HEK293 (cell line): ENCODE measurements around the gene DNAJB8.

Experiments
- CTCF ChIA-PET: fragments of 350-600 bp; formaldehyde crosslinking; extraction: SDS; loops from one replicate; lab custom pipeline; 2021; ENCODE audit warnings: antibody characterized with exemption; lab: Yijun Ruan, JAX
- POLR2A ChIA-PET: fragments of 300-600 bp; formaldehyde crosslinking; extraction: SDS; loops from one replicate; lab custom pipeline; 2020; ENCODE audit warnings: antibody characterized with exemption, inconsistent platforms; lab: Yijun Ruan, JAX
- H3K27ac ChIP-seq: fragments of 200-500 bp; sonication (Bioruptor generic); 2 replicates; pipeline ENCODE4 v1.5.1; 2014; ENCODE audit warnings: low read depth, low read length, control low read depth, inconsistent platforms; ENCODE audit errors: extremely low read depth
- H3K36me3 ChIP-seq, 2 experiments: fragments of 200-500 bp in 1 of 2; sonication (Bioruptor generic) in 1 of 2; 1 replicate in 1 of 2; 2 replicates in 1 of 2; pipeline ENCODE4 v1.5.1; 2014 to 2017; ENCODE audit warnings: inconsistent platforms in 2 of 2, low read length in 2 of 2; ENCODE audit not compliant: control insufficient read depth in 2 of 2, insufficient read depth in 1 of 2
- H3K4me1 ChIP-seq: fragments of 200-500 bp; sonication (Bioruptor generic); 2 replicates; pipeline ENCODE4 v1.5.1; 2014; ENCODE audit warnings: mild to moderate bottlenecking, low read length, inconsistent platforms; ENCODE audit not compliant: control insufficient read depth, insufficient read depth
- H3K4me3 ChIP-seq: 2 replicates; pipeline ENCODE4 v1.5.1; 2011; ENCODE audit warnings: low read depth, mild to moderate bottlenecking, control low read depth, low read length, moderate library complexity
- H3K9me3 ChIP-seq: fragments of 200-500 bp; sonication (Bioruptor generic); 2 replicates; pipeline ENCODE4 v1.5.1; 2014; ENCODE audit warnings: low read depth, low read length, inconsistent platforms; ENCODE audit not compliant: control insufficient read depth, insufficient read depth
- GLIS2 ChIP-seq: fragments of 450-650 bp; formaldehyde crosslinking; IDR thresholded peaks from 2 replicates; pipeline ENCODE4 v1.5.1; 2016; ENCODE audit warnings: missing biosample characterization, missing genetic modification characterization
- MZF1 ChIP-seq: fragments of 450-650 bp; formaldehyde crosslinking; IDR thresholded peaks from 2 replicates; pipeline ENCODE4 v1.5.1; 2017; ENCODE audit warnings: missing biosample characterization, missing genetic modification characterization, borderline replicate concordance
- SETDB1 ChIP-seq: IDR thresholded peaks from one replicate; pipeline ENCODE4 v1.6.1; 2017; ENCODE audit warnings: mild to moderate bottlenecking, low read length, moderate library complexity, mixed read lengths; ENCODE audit not compliant: insufficient read length
- SP3 ChIP-seq: fragments of 450-650 bp; formaldehyde crosslinking; IDR thresholded peaks from 2 replicates; pipeline ENCODE4 v1.5.1; 2016; ENCODE audit warnings: missing biosample characterization, missing genetic modification characterization
- ZBTB48 ChIP-seq: fragments of 450-650 bp; formaldehyde crosslinking; IDR thresholded peaks from 2 replicates; pipeline ENCODE4 v1.5.1; 2016; ENCODE audit warnings: missing biosample characterization, missing genetic modification characterization
- ZFP41 ChIP-seq: fragments of 450-650 bp; formaldehyde crosslinking; IDR thresholded peaks from 2 replicates; pipeline ENCODE4 v1.5.1; 2016; ENCODE audit warnings: missing biosample characterization, missing genetic modification characterization, borderline replicate concordance
- ZNF211 ChIP-seq: fragments of 450-650 bp; formaldehyde crosslinking; IDR thresholded peaks from 2 replicates; pipeline ENCODE4 v1.5.1; 2016; ENCODE audit warnings: low read depth, missing biosample characterization, missing genetic modification characterization
- ZNF366 ChIP-seq: fragments of 450-650 bp; formaldehyde crosslinking; conservative IDR thresholded peaks from 2 replicates; pipeline ENCODE4 v1.5.1; 2016; ENCODE audit warnings: missing biosample characterization, missing genetic modification characterization
- ZNF404 ChIP-seq: fragments of 450-650 bp; formaldehyde crosslinking; IDR thresholded peaks from 2 replicates; pipeline ENCODE4 v1.5.1; 2017; ENCODE audit warnings: missing biosample characterization, missing genetic modification characterization
- ZNF548 ChIP-seq: fragments of 450-650 bp; formaldehyde crosslinking; IDR thresholded peaks from 2 replicates; pipeline ENCODE4 v1.5.1; 2016; ENCODE audit warnings: missing biosample characterization, missing genetic modification characterization
- ZNF624 ChIP-seq: fragments of 450-650 bp; formaldehyde crosslinking; IDR thresholded peaks from 2 replicates; pipeline ENCODE4 v1.5.1; 2017; ENCODE audit warnings: missing biosample characterization, missing genetic modification characterization
- ZNF768 ChIP-seq: fragments of 450-650 bp; formaldehyde crosslinking; IDR thresholded peaks from 2 replicates; pipeline ENCODE4 v1.5.1; 2018; ENCODE audit warnings: missing biosample characterization, mild to moderate bottlenecking, missing genetic modification characterization
- ZNF837 ChIP-seq: fragments of 450-650 bp; formaldehyde crosslinking; IDR thresholded peaks from 2 replicates; pipeline ENCODE4 v1.5.1; 2016; ENCODE audit warnings: missing biosample characterization, missing genetic modification characterization
- ZXDB ChIP-seq: fragments of 450-650 bp; formaldehyde crosslinking; IDR thresholded peaks from 2 replicates; pipeline ENCODE4 v1.5.1; 2016; ENCODE audit warnings: missing biosample characterization, missing genetic modification characterization
- TF ChIP-seq, protein P1 (sequence below): fragments of 450-650 bp; formaldehyde crosslinking; IDR thresholded peaks from 2 replicates; pipeline ENCODE4 v1.5.1; 2016; ENCODE audit warnings: missing biosample characterization, missing genetic modification characterization, borderline replicate concordance
- TF ChIP-seq, protein P2 (sequence below): fragments of 450-650 bp; formaldehyde crosslinking; conservative IDR thresholded peaks from 2 replicates; pipeline ENCODE4 v1.5.1; 2016; ENCODE audit warnings: low read depth, missing biosample characterization, missing genetic modification characterization
- TF ChIP-seq, protein P3 (sequence below): sonication (generic); formaldehyde crosslinking; IDR thresholded peaks from 2 replicates; pipeline ENCODE4 v1.8.1; 2022; ENCODE audit warnings: mild to moderate bottlenecking, moderate library complexity, missing genetic modification reagents
- TF ChIP-seq, protein P4 (sequence below): fragments of 450-650 bp; formaldehyde crosslinking; IDR thresholded peaks from 2 replicates; pipeline ENCODE4 v1.5.1; 2016; ENCODE audit warnings: missing biosample characterization, missing genetic modification characterization
- TF ChIP-seq, protein P5 (sequence below): fragments of 450-650 bp; formaldehyde crosslinking; IDR thresholded peaks from 2 replicates; pipeline ENCODE4 v1.5.1; 2016; ENCODE audit warnings: missing biosample characterization, missing genetic modification characterization
- TF ChIP-seq, protein P6 (sequence below): fragments of 450-650 bp; formaldehyde crosslinking; IDR thresholded peaks from 2 replicates; pipeline ENCODE4 v1.5.1; 2017; ENCODE audit warnings: missing biosample characterization, missing genetic modification characterization

Gene DNAJB8

DNA sequence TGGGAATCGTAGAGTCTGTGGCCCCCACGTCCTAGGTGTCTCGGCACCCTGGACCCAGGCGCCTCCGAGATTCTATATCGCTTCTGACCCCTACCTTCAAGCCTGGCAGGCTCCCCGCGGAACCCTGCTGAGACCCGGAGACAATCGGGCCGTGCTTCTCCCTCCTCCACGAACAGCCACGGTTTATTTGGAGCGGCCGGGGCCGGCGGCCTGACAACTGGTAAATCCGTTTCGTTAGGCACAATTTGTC is 24.9 kb upstream of the DNAJB8 start (continued):
- TF ChIP-seq, protein P1, sequence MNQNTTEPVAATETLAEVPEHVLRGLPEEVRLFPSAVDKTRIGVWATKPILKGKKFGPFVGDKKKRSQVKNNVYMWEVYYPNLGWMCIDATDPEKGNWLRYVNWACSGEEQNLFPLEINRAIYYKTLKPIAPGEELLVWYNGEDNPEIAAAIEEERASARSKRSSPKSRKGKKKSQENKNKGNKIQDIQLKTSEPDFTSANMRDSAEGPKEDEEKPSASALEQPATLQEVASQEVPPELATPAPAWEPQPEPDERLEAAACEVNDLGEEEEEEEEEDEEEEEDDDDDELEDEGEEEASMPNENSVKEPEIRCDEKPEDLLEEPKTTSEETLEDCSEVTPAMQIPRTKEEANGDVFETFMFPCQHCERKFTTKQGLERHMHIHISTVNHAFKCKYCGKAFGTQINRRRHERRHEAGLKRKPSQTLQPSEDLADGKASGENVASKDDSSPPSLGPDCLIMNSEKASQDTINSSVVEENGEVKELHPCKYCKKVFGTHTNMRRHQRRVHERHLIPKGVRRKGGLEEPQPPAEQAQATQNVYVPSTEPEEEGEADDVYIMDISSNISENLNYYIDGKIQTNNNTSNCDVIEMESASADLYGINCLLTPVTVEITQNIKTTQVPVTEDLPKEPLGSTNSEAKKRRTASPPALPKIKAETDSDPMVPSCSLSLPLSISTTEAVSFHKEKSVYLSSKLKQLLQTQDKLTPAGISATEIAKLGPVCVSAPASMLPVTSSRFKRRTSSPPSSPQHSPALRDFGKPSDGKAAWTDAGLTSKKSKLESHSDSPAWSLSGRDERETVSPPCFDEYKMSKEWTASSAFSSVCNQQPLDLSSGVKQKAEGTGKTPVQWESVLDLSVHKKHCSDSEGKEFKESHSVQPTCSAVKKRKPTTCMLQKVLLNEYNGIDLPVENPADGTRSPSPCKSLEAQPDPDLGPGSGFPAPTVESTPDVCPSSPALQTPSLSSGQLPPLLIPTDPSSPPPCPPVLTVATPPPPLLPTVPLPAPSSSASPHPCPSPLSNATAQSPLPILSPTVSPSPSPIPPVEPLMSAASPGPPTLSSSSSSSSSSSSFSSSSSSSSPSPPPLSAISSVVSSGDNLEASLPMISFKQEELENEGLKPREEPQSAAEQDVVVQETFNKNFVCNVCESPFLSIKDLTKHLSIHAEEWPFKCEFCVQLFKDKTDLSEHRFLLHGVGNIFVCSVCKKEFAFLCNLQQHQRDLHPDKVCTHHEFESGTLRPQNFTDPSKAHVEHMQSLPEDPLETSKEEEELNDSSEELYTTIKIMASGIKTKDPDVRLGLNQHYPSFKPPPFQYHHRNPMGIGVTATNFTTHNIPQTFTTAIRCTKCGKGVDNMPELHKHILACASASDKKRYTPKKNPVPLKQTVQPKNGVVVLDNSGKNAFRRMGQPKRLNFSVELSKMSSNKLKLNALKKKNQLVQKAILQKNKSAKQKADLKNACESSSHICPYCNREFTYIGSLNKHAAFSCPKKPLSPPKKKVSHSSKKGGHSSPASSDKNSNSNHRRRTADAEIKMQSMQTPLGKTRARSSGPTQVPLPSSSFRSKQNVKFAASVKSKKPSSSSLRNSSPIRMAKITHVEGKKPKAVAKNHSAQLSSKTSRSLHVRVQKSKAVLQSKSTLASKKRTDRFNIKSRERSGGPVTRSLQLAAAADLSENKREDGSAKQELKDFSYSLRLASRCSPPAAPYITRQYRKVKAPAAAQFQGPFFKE (tag by site-specific recombination), result no peak
- TF ChIP-seq ZNF837 (no peak), SP3 (tag by site-specific recombination) (no peak), MZF1 (tag by site-specific recombination) (no peak), ZBTB48 (tag by site-specific recombination) (no peak), ZXDB (tag by site-specific recombination) (no peak), ZNF366 (no peak), ZNF211 (tag by site-specific recombination) (no peak)
- TF ChIP-seq, protein P2, sequence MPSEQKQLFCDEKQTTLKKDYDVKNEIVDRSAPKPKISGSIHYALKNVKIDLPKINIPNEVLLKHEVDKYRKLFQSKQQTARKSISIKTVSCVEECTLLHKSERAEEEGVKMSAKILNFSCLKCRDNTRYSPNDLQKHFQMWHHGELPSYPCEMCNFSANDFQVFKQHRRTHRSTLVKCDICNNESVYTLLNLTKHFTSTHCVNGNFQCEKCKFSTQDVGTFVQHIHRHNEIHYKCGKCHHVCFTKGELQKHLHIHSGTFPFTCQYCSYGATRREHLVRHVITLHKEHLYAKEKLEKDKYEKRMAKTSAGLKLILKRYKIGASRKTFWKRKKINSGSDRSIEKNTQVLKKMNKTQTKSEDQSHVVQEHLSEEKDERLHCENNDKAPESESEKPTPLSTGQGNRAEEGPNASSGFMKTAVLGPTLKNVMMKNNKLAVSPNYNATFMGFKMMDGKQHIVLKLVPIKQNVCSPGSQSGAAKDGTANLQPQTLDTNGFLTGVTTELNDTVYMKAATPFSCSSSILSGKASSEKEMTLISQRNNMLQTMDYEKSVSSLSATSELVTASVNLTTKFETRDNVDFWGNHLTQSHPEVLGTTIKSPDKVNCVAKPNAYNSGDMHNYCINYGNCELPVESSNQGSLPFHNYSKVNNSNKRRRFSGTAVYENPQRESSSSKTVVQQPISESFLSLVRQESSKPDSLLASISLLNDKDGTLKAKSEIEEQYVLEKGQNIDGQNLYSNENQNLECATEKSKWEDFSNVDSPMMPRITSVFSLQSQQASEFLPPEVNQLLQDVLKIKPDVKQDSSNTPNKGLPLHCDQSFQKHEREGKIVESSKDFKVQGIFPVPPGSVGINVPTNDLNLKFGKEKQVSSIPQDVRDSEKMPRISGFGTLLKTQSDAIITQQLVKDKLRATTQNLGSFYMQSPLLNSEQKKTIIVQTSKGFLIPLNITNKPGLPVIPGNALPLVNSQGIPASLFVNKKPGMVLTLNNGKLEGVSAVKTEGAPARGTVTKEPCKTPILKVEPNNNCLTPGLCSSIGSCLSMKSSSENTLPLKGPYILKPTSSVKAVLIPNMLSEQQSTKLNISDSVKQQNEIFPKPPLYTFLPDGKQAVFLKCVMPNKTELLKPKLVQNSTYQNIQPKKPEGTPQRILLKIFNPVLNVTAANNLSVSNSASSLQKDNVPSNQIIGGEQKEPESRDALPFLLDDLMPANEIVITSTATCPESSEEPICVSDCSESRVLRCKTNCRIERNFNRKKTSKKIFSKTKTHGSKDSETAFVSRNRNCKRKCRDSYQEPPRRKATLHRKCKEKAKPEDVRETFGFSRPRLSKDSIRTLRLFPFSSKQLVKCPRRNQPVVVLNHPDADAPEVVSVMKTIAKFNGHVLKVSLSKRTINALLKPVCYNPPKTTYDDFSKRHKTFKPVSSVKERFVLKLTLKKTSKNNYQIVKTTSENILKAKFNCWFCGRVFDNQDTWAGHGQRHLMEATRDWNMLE (tag by site-specific recombination), result no peak
- TF ChIP-seq, protein P3, sequence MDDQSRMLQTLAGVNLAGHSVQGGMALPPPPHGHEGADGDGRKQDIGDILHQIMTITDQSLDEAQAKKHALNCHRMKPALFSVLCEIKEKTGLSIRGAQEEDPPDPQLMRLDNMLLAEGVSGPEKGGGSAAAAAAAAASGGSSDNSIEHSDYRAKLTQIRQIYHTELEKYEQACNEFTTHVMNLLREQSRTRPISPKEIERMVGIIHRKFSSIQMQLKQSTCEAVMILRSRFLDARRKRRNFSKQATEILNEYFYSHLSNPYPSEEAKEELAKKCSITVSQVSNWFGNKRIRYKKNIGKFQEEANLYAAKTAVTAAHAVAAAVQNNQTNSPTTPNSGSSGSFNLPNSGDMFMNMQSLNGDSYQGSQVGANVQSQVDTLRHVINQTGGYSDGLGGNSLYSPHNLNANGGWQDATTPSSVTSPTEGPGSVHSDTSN (CRISPR knock-in tag), result no peak

DNA sequence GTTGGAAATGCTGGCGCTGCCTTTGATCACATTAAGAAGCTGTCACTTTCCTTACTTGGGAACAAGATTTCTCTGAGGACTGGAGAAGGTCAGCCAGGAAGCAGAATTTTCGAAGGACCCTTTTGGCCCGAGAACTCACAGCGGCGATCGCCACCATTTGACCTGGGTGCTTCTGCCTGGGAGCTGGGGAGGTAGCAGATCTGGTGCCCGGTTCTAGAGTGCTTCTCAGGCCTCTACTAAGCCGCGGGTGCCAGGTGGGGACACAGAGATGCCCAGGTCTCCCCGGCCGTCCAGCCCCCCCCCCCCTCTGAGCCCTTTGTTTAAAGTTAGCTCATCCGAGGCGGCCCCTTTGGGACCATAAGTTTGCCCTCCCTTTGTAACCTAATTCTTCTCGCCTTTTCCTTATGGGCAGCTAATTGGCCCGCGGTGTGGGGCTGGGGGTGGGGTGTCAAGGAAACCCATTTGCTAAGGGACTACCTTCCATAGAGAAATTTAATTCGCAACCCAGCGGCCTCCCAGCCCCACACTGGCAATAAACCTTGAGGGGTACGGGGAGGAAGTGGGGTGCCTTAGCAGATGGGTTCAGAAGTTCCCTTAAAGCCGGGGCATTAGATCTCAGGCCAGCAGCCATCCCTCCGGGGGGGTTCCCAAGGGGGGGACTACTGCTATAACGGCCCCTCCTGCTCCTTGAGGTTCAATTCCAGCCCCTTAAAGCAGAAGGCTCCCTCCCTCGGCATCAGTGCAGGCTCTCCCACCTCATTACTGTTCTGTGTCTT is 24.4 kb upstream of the DNAJB8 start:
- H3K36me3 ChIP-seq, result peaks cover 0 to 55% of the 10 kb centered on the region in 2 experiments; a peak in 1 of 3 replicates
- no peaks in the 10 kb centered on the region; the same call in 1 of the 2 replicates for H3K4me1 ChIP-seq
- no peak for TF ChIP-seq ZNF624 (tag by site-specific recombination)
- no peak for TF ChIP-seq GLIS2
- TF ChIP-seq, protein P4, sequence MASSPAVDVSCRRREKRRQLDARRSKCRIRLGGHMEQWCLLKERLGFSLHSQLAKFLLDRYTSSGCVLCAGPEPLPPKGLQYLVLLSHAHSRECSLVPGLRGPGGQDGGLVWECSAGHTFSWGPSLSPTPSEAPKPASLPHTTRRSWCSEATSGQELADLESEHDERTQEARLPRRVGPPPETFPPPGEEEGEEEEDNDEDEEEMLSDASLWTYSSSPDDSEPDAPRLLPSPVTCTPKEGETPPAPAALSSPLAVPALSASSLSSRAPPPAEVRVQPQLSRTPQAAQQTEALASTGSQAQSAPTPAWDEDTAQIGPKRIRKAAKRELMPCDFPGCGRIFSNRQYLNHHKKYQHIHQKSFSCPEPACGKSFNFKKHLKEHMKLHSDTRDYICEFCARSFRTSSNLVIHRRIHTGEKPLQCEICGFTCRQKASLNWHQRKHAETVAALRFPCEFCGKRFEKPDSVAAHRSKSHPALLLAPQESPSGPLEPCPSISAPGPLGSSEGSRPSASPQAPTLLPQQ (tag by site-specific recombination), result no peak
- TF ChIP-seq ZNF768, result no peak
- no peak for TF ChIP-seq ZNF548 (tag by site-specific recombination)
- TF ChIP-seq, protein P5, sequence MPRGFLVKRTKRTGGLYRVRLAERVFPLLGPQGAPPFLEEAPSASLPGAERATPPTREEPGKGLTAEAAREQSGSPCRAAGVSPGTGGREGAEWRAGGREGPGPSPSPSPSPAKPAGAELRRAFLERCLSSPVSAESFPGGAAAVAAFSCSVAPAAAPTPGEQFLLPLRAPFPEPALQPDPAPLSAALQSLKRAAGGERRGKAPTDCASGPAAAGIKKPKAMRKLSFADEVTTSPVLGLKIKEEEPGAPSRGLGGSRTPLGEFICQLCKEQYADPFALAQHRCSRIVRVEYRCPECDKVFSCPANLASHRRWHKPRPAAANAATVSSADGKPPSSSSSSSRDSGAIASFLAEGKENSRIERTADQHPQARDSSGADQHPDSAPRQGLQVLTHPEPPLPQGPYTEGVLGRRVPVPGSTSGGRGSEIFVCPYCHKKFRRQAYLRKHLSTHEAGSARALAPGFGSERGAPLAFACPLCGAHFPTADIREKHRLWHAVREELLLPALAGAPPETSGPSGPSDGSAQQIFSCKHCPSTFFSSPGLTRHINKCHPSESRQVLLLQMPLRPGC (tag by site-specific recombination), result no peak
- no peak for TF ChIP-seq ZFP41 (tag by site-specific recombination)
- TF ChIP-seq SETDB1, result no peak
- TF ChIP-seq ZNF404 (tag by site-specific recombination), result no peak
- TF ChIP-seq, protein P6, sequence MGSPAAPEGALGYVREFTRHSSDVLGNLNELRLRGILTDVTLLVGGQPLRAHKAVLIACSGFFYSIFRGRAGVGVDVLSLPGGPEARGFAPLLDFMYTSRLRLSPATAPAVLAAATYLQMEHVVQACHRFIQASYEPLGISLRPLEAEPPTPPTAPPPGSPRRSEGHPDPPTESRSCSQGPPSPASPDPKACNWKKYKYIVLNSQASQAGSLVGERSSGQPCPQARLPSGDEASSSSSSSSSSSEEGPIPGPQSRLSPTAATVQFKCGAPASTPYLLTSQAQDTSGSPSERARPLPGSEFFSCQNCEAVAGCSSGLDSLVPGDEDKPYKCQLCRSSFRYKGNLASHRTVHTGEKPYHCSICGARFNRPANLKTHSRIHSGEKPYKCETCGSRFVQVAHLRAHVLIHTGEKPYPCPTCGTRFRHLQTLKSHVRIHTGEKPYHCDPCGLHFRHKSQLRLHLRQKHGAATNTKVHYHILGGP (tag by site-specific recombination), result no peak
- no peaks in the 10 kb centered on the region for H3K9me3 ChIP-seq
- ChIA-PET POLR2A (no interaction called here), CTCF (interaction anchor here (1.3 kb wide), 1 partner anchor 63 kb away, joined by 3 read pairs; no protein-coding TSS in a partner anchor)
- H3K27ac ChIP-seq, result no peak overlapping the region
- no peak overlapping the region for H3K4me3 ChIP-seq
